DMS 273 (cell line): Measurements from ENCODE around the gene KLRC1.
"Not testable (repeated sequence)": the region's sequence is repeated elsewhere in the genome, so short reads cannot be mapped to it uniquely, and the experiment has no call there.

Experiments used
- DNase-seq: peaks from one replicate; lab custom pipeline; 2025; ENCODE audit not compliant: unreplicated experiment; lab: John Stamatoyannopoulos, UW

KLRC1 gene

GRCh38 chr12:10424260-10424899 is 28.8 kb downstream of the KLRC1 start:
- DNase-seq = not testable (repeated sequence)

- not testable (repeated sequence) for DNase-seq
Observed at GRCh38 chr12:10422159-10422558, 31.0 kb downstream of the KLRC1 start.

- DNase-seq = not testable (repeated sequence)
Observed at GRCh38 chr12:10420334-10420733, 32.8 kb downstream of the KLRC1 start, which contains the start of gene KLRC3. Gene KLRC3 (minus strand): TSS chr12:10420595. CDS start chr12:10420550, 45 bp downstream.

- no peak for DNase-seq
Observed at GRCh38 chr12:10409392-10409791, 43.8 kb downstream of the KLRC1 start, which contains the start of gene KLRC4. Gene KLRC4 (minus strand): TSS chr12:10409757. CDS start chr12:10409575, 182 bp downstream.

GRCh38 chr12:10408842-10409241 is 44.3 kb downstream of the KLRC1 start:
- DNase-seq = no peak

GRCh38 chr12:10406725-10407124 is 46.5 kb downstream of the KLRC1 start:
- DNase-seq = no peak

GRCh38 chr12:10405294-10405693 is 47.9 kb downstream of the KLRC1 start:
- no peak for DNase-seq

- no peak for DNase-seq
Observed at GRCh38 chr12:10404798-10405197, 48.4 kb downstream of the KLRC1 start.

GRCh38 chr12:10400829-10401228 is 52.3 kb downstream of the KLRC1 start:
- DNase-seq = no peak

GRCh38 chr12:10398168-10398567 is 55.0 kb downstream of the KLRC1 start:
- DNase-seq = no peak

GRCh38 chr12:10397296-10397695 is 55.9 kb downstream of the KLRC1 start:
- DNase-seq = no peak

GRCh38 chr12:10396176-10396575 is 57.0 kb downstream of the KLRC1 start:
- DNase-seq = not testable (repeated sequence)
